Panc1 (cell line): ENCODE data around the gene STAB1. TPM values are rescaled to one million over a fixed set of nuclear protein-coding genes. Genes with fewer than 3 reads are reported as not detected.

Experiments used
- ATAC-seq: fragments of 200-7000 bp; cut with Tn5 transposase; 2 replicates; pipeline ENCODE4 v1.9.1; 2020; ENCODE audit warnings: mild to moderate bottlenecking, moderate library complexity
- BruUV-seq: library from RNA; stranded (reverse); fragments of 400-500 nt; replicated peaks from 2 replicates; lab custom pipeline; 2021; lab: Mats Ljungman, UMichigan
- CTCF ChIA-PET: fragments of 300-600 bp; sonication (Branson Sonifier 250); formaldehyde crosslinking; loops from one replicate; lab custom pipeline; 2022; ENCODE audit warnings: antibody characterized with exemption; lab: Charles Lee
- POLR2A ChIA-PET: fragments of 300-600 bp; sonication (Branson Sonifier 250); formaldehyde crosslinking; loops from one replicate; lab custom pipeline; 2022; ENCODE audit warnings: antibody characterized with exemption; lab: Charles Lee
- DNase-seq: peaks from one replicate; pipeline ENCODE4 v3.0.0-alpha.2; 2010; ENCODE audit warnings: low read depth, low spot score
- H3K27ac ChIP-seq: 2 replicates; pipeline ENCODE4 v1.5.1; 2011; ENCODE audit warnings: mild to moderate bottlenecking, low read length, inconsistent platforms
- H3K27me3 ChIP-seq: fragments of 200-500 bp; sonication (Bioruptor generic); 2 replicates; pipeline ENCODE4 v1.6.0; 2014; ENCODE audit warnings: low read length, inconsistent platforms; ENCODE audit not compliant: control insufficient read depth, insufficient read depth
- H3K36me3 ChIP-seq: fragments of 200-500 bp; sonication (Bioruptor generic); 2 replicates; pipeline ENCODE4 v1.5.1; 2014; ENCODE audit warnings: inconsistent platforms, mild to moderate bottlenecking, low read length, moderate library complexity; ENCODE audit not compliant: control insufficient read depth, insufficient read depth
- H3K4me1 ChIP-seq: 2 replicates; pipeline ENCODE4 v1.5.1; 2011; ENCODE audit warnings: inconsistent platforms, mild to moderate bottlenecking, low read length, moderate library complexity; ENCODE audit not compliant: control insufficient read depth, insufficient read depth
- H3K4me3 ChIP-seq, 2 experiments: 2 replicates each; pipeline ENCODE4 v1.5.1; 2011 to 2012; ENCODE audit warnings: low read depth in 2 of 2, low read length in 2 of 2, mild to moderate bottlenecking in 2 of 2, inconsistent platforms in 1 of 2, moderate library complexity in 1 of 2
- H3K9me3 ChIP-seq: fragments of 200-500 bp; sonication (Bioruptor generic); 2 replicates; pipeline ENCODE4 v1.5.1; 2014; ENCODE audit warnings: low read depth, mild to moderate bottlenecking, inconsistent platforms, low read length, moderate library complexity; ENCODE audit not compliant: control insufficient read depth, insufficient read depth
- CTCF ChIP-seq: fragments of 450-650 bp; IDR thresholded peaks from 2 replicates; pipeline ENCODE4 v1.5.1; 2017; ENCODE audit warnings: mild to moderate bottlenecking
- POLR2AphosphoS5 ChIP-seq: IDR thresholded peaks from 2 replicates; pipeline ENCODE4 v1.6.1; 2012; ENCODE audit warnings: mild to moderate bottlenecking, low read depth, low read length, moderate library complexity
- REST ChIP-seq, 2 experiments: IDR thresholded peaks; 2 replicates each; pipeline ENCODE4 v1.6.1; 2011 to 2012; ENCODE audit warnings: low read depth in 2 of 2, control low read depth in 1 of 2, low read length in 1 of 2, mild to moderate bottlenecking in 1 of 2, moderate library complexity in 1 of 2; ENCODE audit not compliant: insufficient read depth in 1 of 2
- SIN3A ChIP-seq: IDR thresholded peaks from 2 replicates; pipeline ENCODE4 v1.6.1; 2012; ENCODE audit warnings: low read depth, mild to moderate bottlenecking, low read length, moderate library complexity, borderline replicate concordance; ENCODE audit not compliant: insufficient read depth
- TCF7L2 ChIP-seq: IDR thresholded peaks from 2 replicates; pipeline ENCODE4 v1.6.1; 2011; ENCODE audit warnings: mild to moderate bottlenecking, low read depth, low read length, inconsistent platforms
- in situ Hi-C: cut with HindIII; loops from 2 replicates; pipeline ENCODE4 v1.10.0; 2016; ENCODE audit warnings: low sequenced_read_pairs, low pct_unique_long_range_greater_than_20kb
- intact Hi-C: fragments of 100-400 bp; cut with micrococcal nuclease; formaldehyde crosslinking; loops from one replicate; pipeline ENCODE4 v1.10.0; 2022; ENCODE audit not compliant: unreplicated experiment
- total RNA-seq: library from RNA; stranded (reverse); gene quantifications from one replicate; pipeline ENCODE4 v1.2.1, GENCODE V29; 2021; ENCODE audit not compliant: unreplicated experiment

STAB1 gene
- total RNA-seq, 1 experiment from 2014 or later, result 0.39 TPM

GRCh38 chr3:52492059-52492458, 3.1 kb upstream of the STAB1 start:
- ChIA-PET POLR2A (no interaction called here), CTCF (no interaction called here)
- no peaks in the 10 kb centered on the region for H3K9me3 ChIP-seq
- in situ Hi-C loops, result no loop called here
- no peak for TF ChIP-seq TCF7L2
- ATAC-seq, result no peak
- H3K27me3 ChIP-seq, result no peaks in the 10 kb centered on the region
- DNase-seq, result no peak
- no TSS peak for BruUV-seq
- intact Hi-C loops, result no loop called here
- no peak overlapping the region for H3K27ac ChIP-seq
- no peaks in the 10 kb centered on the region for H3K36me3 ChIP-seq
- no peaks in the 10 kb centered on the region for H3K4me1 ChIP-seq
- H3K4me3 ChIP-seq, result no peak overlapping the region

GRCh38 chr3:52493232-52494017, 1.7 kb upstream of the STAB1 start:
- H3K27ac ChIP-seq, result no peak overlapping the region
- ChIA-PET CTCF (no interaction called here), POLR2A (no interaction called here)
- no peaks in the 10 kb centered on the region for H3K4me1 ChIP-seq
- no peaks in the 10 kb centered on the region for H3K36me3 ChIP-seq
- ATAC-seq, result no peak
- BruUV-seq, result no TSS peak
- H3K9me3 ChIP-seq, result no peaks in the 10 kb centered on the region
- no peaks in the 10 kb centered on the region for H3K27me3 ChIP-seq
- in situ Hi-C loops (no loop called here), intact Hi-C loops (no loop called here)
- H3K4me3 ChIP-seq, result no peak overlapping the region
- no peak for DNase-seq
- TF ChIP-seq TCF7L2 (no peak), POLR2AphosphoS5 (no peak), SIN3A (no peak), CTCF (no peak), REST (IDR thresholded peaks at IDR 0.05; ENCODE audit: insufficient read depth in 1 of 2, low read depth in 2 of 2, low read length in 1 of 2) (no peak)

GRCh38 chr3:52494445-52494844, 693 bp upstream of the STAB1 start:
- no peak overlapping the region for H3K27ac ChIP-seq
- H3K9me3 ChIP-seq, result no peaks in the 10 kb centered on the region
- no TSS peak for BruUV-seq
- in situ Hi-C loops, result no loop called here
- H3K27me3 ChIP-seq, result no peaks in the 10 kb centered on the region
- no peaks in the 10 kb centered on the region for H3K4me1 ChIP-seq
- no peak overlapping the region for H3K4me3 ChIP-seq
- ATAC-seq (no peak), DNase-seq (no peak)
- ChIA-PET POLR2A (no interaction called here), CTCF (no interaction called here)
- no peak for TF ChIP-seq POLR2AphosphoS5
- TF ChIP-seq SIN3A, result no peak
- no peak for TF ChIP-seq REST (IDR thresholded peaks at IDR 0.05; ENCODE audit: insufficient read depth in 1 of 2, low read depth in 2 of 2, low read length in 1 of 2)
- TF ChIP-seq TCF7L2, result no peak
- no peak for TF ChIP-seq CTCF
- intact Hi-C loops, result no loop called here
- H3K36me3 ChIP-seq, result no peaks in the 10 kb centered on the region
